Central memory CD8-positive, alpha-beta T cell (primary cell): ENCODE data around the gene RGS6.

Experiments
- ATAC-seq: fragments of 150-1000 bp; cut with Tn5 transposase; replicated peaks from 2 replicates; pipeline ENCODE4 v1.10.0; 2022; ENCODE audit warnings: mild to moderate bottlenecking, moderate FRiP score, moderate number of reproducible peaks; ENCODE audit not compliant: poor library complexity, severe bottlenecking; ENCODE audit errors: extremely low read depth
- DNase-seq, 2 donors: peaks; one replicate each; pipeline ENCODE4 v3.0.0; 2021; ENCODE audit warnings: low spot score in 2 of 2
- H3K27ac Mint-ChIP-seq: one replicate; pipeline ENCODE4 v1.8.0; 2022; ENCODE audit warnings: low read depth, mild to moderate bottlenecking, moderate library complexity, mixed read lengths
- H3K27me3 Mint-ChIP-seq: one replicate; pipeline ENCODE4 v1.8.0; 2022; ENCODE audit warnings: mixed read lengths
- H3K36me3 Mint-ChIP-seq: one replicate; pipeline ENCODE4 v1.8.0; 2022; ENCODE audit warnings: mild to moderate bottlenecking, moderate library complexity, mixed read lengths; ENCODE audit not compliant: insufficient read depth
- H3K4me1 Mint-ChIP-seq: one replicate; pipeline ENCODE4 v1.8.0; 2022; ENCODE audit warnings: mixed read lengths
- H3K4me3 Mint-ChIP-seq: one replicate; pipeline ENCODE4 v1.8.0; 2022; ENCODE audit warnings: mild to moderate bottlenecking, moderate library complexity, mixed read lengths
- H3K9me3 Mint-ChIP-seq: one replicate; pipeline ENCODE4 v1.8.0; 2022; ENCODE audit warnings: mixed read lengths

RGS6 gene

GRCh38 chr14:72443991-72444441 lies 511.8 kb downstream of the RGS6 start:
- Mint-ChIP-seq H3K36me3 (no peaks in the 10 kb centered on the region), H3K4me1 (peaks cover 31% of the 10 kb centered on the region), H3K4me3 (peak overlapping the region; percentile 23), H3K9me3 (no peaks in the 10 kb centered on the region), H3K27me3 (no peaks in the 10 kb centered on the region), H3K27ac (peak overlapping the region; percentile 20)
- ATAC-seq: peak; percentile 60
- DNase-seq: no peak

- Mint-ChIP-seq H3K4me3 (peak overlapping the region; percentile 23), H3K27ac (no peak overlapping the region), H3K4me1 (peaks cover 26% of the 10 kb centered on the region), H3K27me3 (no peaks in the 10 kb centered on the region), H3K9me3 (no peaks in the 10 kb centered on the region), H3K36me3 (no peaks in the 10 kb centered on the region)
- DNase-seq (no peak), ATAC-seq (no peak)
Observed at GRCh38 chr14:72444701-72445100, 512.5 kb downstream of the RGS6 start.

GRCh38 chr14:72448212-72448611 lies 516.0 kb downstream of the RGS6 start:
- Mint-ChIP-seq H3K9me3 (no peaks in the 10 kb centered on the region), H3K4me1 (peaks cover 43% of the 10 kb centered on the region), H3K27ac (no peak overlapping the region)

GRCh38 chr14:72450473-72451044 lies 518.3 kb downstream of the RGS6 start:
- H3K36me3 Mint-ChIP-seq: no peaks in the 10 kb centered on the region
- H3K4me1 Mint-ChIP-seq: peaks cover 28% of the 10 kb centered on the region
- H3K27ac Mint-ChIP-seq: peak overlapping the region; percentile 83
- H3K4me3 Mint-ChIP-seq: peak overlapping the region; percentile 61
- DNase-seq: no peak
- ATAC-seq: no peak
- H3K27me3 Mint-ChIP-seq: no peaks in the 10 kb centered on the region
- H3K9me3 Mint-ChIP-seq: no peaks in the 10 kb centered on the region

More at GRCh38 chr14:72448212-72448611, 516.0 kb downstream of the RGS6 start:
- H3K4me3 Mint-ChIP-seq: no peak overlapping the region
- no peak for DNase-seq
- ATAC-seq: no peak
- H3K27me3 Mint-ChIP-seq: no peaks in the 10 kb centered on the region
- no peaks in the 10 kb centered on the region for H3K36me3 Mint-ChIP-seq

GRCh38 chr14:72451054-72451972 lies 519.1 kb downstream of the RGS6 start:
- no peaks in the 10 kb centered on the region for H3K9me3 Mint-ChIP-seq
- peaks cover 28% of the 10 kb centered on the region for H3K4me1 Mint-ChIP-seq
- peak overlapping the region; percentile 61 for H3K4me3 Mint-ChIP-seq
- no peaks in the 10 kb centered on the region for H3K27me3 Mint-ChIP-seq
- peak; percentile 86 for ATAC-seq
- no peaks in the 10 kb centered on the region for H3K36me3 Mint-ChIP-seq
- peak in 1 of 2 donors; percentile 30 for DNase-seq
- H3K27ac Mint-ChIP-seq: peak overlapping the region; percentile 83

- H3K9me3 Mint-ChIP-seq: no peaks in the 10 kb centered on the region
- H3K36me3 Mint-ChIP-seq: no peaks in the 10 kb centered on the region
- peaks cover 28% of the 10 kb centered on the region for H3K4me1 Mint-ChIP-seq
- H3K27ac Mint-ChIP-seq: peak overlapping the region; percentile 83
- no peak for DNase-seq
- no peaks in the 10 kb centered on the region for H3K27me3 Mint-ChIP-seq
- no peak for ATAC-seq
- H3K4me3 Mint-ChIP-seq: no peak overlapping the region
Observed at GRCh38 chr14:72452774-72453173, 520.5 kb downstream of the RGS6 start.

GRCh38 chr14:72454388-72455160 lies 522.3 kb downstream of the RGS6 start:
- no peak for ATAC-seq
- H3K36me3 Mint-ChIP-seq: no peaks in the 10 kb centered on the region
- H3K27ac Mint-ChIP-seq: no peak overlapping the region
- no peak overlapping the region for H3K4me3 Mint-ChIP-seq
- no peaks in the 10 kb centered on the region for H3K27me3 Mint-ChIP-seq
- H3K9me3 Mint-ChIP-seq: no peaks in the 10 kb centered on the region
- DNase-seq: no peak
- H3K4me1 Mint-ChIP-seq: peaks cover 28% of the 10 kb centered on the region

- no peak for DNase-seq
- H3K27me3 Mint-ChIP-seq: no peaks in the 10 kb centered on the region
- no peaks in the 10 kb centered on the region for H3K9me3 Mint-ChIP-seq
- H3K36me3 Mint-ChIP-seq: no peaks in the 10 kb centered on the region
- no peak for ATAC-seq
- no peak overlapping the region for H3K4me3 Mint-ChIP-seq
- H3K27ac Mint-ChIP-seq: no peak overlapping the region
- H3K4me1 Mint-ChIP-seq: peaks cover 4% of the 10 kb centered on the region
Observed at GRCh38 chr14:72457641-72458040, 525.4 kb downstream of the RGS6 start.

- no peak for ATAC-seq
- H3K27me3 Mint-ChIP-seq: peaks cover 16% of the 10 kb centered on the region
- DNase-seq: no peak
- H3K36me3 Mint-ChIP-seq: no peaks in the 10 kb centered on the region
- H3K4me1 Mint-ChIP-seq: no peaks in the 10 kb centered on the region
- H3K27ac Mint-ChIP-seq: no peak overlapping the region
- no peak overlapping the region for H3K4me3 Mint-ChIP-seq
- peaks cover 19% of the 10 kb centered on the region for H3K9me3 Mint-ChIP-seq
Observed at GRCh38 chr14:72462056-72462455, 529.8 kb downstream of the RGS6 start.

- no peaks in the 10 kb centered on the region for H3K36me3 Mint-ChIP-seq
- peaks cover 16% of the 10 kb centered on the region for H3K27me3 Mint-ChIP-seq
- no peak overlapping the region for H3K27ac Mint-ChIP-seq
- H3K9me3 Mint-ChIP-seq: peaks cover 19% of the 10 kb centered on the region
- no peaks in the 10 kb centered on the region for H3K4me1 Mint-ChIP-seq
- no peak for DNase-seq
- ATAC-seq: no peak
- H3K4me3 Mint-ChIP-seq: no peak overlapping the region
Observed at GRCh38 chr14:72463291-72463866, 531.1 kb downstream of the RGS6 start.

- ATAC-seq (no peak), DNase-seq (no peak)
- no peak overlapping the region for H3K4me3 Mint-ChIP-seq
- H3K9me3 Mint-ChIP-seq: peaks cover 19% of the 10 kb centered on the region
- no peak overlapping the region for H3K27ac Mint-ChIP-seq
- peaks cover 16% of the 10 kb centered on the region for H3K27me3 Mint-ChIP-seq
- no peaks in the 10 kb centered on the region for H3K4me1 Mint-ChIP-seq
- no peaks in the 10 kb centered on the region for H3K36me3 Mint-ChIP-seq
Observed at GRCh38 chr14:72464226-72464625, 532.0 kb downstream of the RGS6 start.

- DNase-seq (no peak), ATAC-seq (no peak)
- H3K27ac Mint-ChIP-seq: no peak overlapping the region
- peaks cover 16% of the 10 kb centered on the region for H3K27me3 Mint-ChIP-seq
- no peaks in the 10 kb centered on the region for H3K36me3 Mint-ChIP-seq
- H3K9me3 Mint-ChIP-seq: peaks cover 19% of the 10 kb centered on the region
- H3K4me3 Mint-ChIP-seq: no peak overlapping the region
- no peaks in the 10 kb centered on the region for H3K4me1 Mint-ChIP-seq
Observed at GRCh38 chr14:72466325-72466724, 534.1 kb downstream of the RGS6 start.
